Measurements from ENCODE around the gene FCSK. TPM values are rescaled to one million over a fixed set of nuclear protein-coding genes. Genes with fewer than 3 reads are reported as not detected.

The FCSK gene
- total and polyA plus RNA-seq, 2 of the 8 experiments (the other 6 are each of a cell fraction or from before 2014, with no cell fraction given), result 4.6 to 5.1 TPM

- TF ChIP-seq CHD7 (IDR thresholded peaks at IDR 0.05; ENCODE audit: insufficient replicate concordance, low read length) (no peak), POU5F1 (IDR thresholded peaks at IDR 0.05; ENCODE audit: low read depth, low read length) (no peak), SAP30 (IDR thresholded peaks at IDR 0.05; ENCODE audit: insufficient read depth, insufficient replicate concordance, low read length) (no peak), ASH2L (IDR thresholded peaks at IDR 0.05; ENCODE audit: low read length) (no peak), JUND (IDR thresholded peaks at IDR 0.05; ENCODE audit: low read length) (no peak)
Observed at GRCh38 chr16:70494202-70494770, 39.9 kb downstream of the FCSK start (continued).
